AG09319 (cell line): ENCODE results near the gene BICDL1.
"Not testable (repeated sequence)": the region's sequence is repeated elsewhere in the genome, so short reads cannot be mapped to it uniquely, and the experiment has no call there.

ENCODE experiments used
- DNase-seq: peaks from one replicate; pipeline ENCODE4 v3.0.0-alpha.2; 2010; ENCODE audit warnings: low read depth; ENCODE audit errors: extremely low read depth
- TF ChIP-seq, protein P1 (sequence below): IDR thresholded peaks from 2 replicates; pipeline ENCODE4 v1.5.1; 2011; ENCODE audit warnings: low read depth, mild to moderate bottlenecking, inconsistent platforms, low read length, moderate library complexity

The BICDL1 gene

DNA sequence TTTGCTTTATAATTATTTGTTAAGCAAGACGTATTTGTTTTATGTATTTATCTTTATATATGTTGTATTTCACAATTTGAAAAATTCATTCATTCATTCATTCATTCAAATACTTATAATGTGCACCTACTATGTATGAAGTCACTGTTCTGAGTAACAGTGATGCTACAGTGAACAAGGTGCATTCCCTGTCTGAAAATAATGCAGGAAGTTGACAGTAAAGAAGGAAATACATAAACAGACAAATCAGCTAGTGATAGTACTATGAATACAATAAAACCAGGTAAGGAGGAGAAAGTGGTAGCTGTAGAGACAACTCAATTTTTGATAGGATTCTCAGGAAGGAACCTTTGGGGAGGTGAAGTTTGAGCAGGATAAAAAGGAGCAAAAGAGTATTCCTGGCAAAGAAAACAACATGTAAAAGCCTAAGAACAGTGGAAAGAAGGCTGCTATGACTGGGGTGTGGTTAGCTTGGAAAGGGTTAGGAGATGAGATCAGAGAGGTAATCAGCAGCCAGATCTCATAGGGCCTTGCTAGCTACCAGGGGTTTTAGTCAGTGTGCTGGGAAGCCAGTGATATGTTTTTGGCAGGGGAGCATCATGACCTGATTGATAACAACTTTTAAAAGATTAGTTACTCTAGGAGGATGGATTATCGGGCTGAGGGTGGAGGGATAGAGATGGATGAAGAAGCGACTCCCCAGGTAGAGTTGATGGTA, 17.4 kb downstream of the BICDL1 start:
- TF ChIP-seq, protein P1, sequence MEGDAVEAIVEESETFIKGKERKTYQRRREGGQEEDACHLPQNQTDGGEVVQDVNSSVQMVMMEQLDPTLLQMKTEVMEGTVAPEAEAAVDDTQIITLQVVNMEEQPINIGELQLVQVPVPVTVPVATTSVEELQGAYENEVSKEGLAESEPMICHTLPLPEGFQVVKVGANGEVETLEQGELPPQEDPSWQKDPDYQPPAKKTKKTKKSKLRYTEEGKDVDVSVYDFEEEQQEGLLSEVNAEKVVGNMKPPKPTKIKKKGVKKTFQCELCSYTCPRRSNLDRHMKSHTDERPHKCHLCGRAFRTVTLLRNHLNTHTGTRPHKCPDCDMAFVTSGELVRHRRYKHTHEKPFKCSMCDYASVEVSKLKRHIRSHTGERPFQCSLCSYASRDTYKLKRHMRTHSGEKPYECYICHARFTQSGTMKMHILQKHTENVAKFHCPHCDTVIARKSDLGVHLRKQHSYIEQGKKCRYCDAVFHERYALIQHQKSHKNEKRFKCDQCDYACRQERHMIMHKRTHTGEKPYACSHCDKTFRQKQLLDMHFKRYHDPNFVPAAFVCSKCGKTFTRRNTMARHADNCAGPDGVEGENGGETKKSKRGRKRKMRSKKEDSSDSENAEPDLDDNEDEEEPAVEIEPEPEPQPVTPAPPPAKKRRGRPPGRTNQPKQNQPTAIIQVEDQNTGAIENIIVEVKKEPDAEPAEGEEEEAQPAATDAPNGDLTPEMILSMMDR, result no peak
- no peak for DNase-seq

DNA sequence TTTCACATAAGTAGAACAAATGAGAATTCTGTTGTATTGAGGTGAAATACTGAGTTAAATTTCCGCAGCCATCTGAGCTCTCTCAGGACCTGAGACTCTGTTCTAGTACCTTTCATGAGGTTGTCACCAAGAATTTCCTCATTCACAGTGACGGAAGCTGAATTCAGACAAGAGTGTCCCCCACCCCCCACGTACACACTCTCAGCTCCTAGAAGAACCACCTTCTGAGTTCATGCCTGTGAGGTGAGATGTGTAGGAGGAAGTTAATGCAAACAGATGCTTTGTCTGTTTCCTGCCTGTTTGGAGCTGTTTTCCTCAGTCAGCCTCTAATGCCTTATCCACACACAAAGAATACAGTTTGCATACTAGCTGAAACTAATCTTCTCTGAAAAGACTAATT, 18.2 kb downstream of the BICDL1 start:
- no peak for DNase-seq

DNA sequence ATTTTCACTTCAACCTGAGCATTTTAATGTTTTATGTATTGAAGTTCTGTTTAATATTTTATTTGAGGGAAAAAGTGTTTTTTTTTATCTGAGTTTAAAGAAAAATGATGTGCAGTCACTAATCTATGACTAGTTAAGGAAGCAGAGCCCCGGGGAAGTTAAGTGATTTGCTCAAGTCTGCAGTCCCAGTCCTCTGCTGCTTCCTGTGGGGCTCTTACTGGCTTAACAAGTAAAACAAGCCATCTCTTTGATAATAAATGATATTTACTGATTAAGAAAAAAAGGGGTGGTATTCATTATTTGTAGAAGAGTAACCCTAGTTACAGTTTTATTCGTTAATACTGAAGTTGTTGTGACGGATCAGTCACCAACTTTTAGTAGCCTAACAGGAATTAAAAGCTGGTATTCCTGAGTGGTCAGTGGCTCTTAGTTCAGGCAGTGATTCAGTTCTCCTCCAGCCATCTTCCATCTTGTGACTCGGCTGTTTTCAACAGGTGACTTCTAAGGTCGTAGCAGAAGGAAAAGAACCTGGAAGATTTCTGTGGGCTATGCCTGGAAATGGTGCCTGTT, 21.7 kb downstream of the BICDL1 start:
- DNase-seq, result no peak
- TF ChIP-seq, protein P1, result no peak

More for the DNA sequence above, 18.2 kb downstream of the BICDL1 start:
- TF ChIP-seq, protein P1, result no peak

GRCh38 chr12:120012067-120012621, 23.1 kb downstream of the BICDL1 start:
- TF ChIP-seq, protein P1, result no peak
- no peak for DNase-seq

DNA sequence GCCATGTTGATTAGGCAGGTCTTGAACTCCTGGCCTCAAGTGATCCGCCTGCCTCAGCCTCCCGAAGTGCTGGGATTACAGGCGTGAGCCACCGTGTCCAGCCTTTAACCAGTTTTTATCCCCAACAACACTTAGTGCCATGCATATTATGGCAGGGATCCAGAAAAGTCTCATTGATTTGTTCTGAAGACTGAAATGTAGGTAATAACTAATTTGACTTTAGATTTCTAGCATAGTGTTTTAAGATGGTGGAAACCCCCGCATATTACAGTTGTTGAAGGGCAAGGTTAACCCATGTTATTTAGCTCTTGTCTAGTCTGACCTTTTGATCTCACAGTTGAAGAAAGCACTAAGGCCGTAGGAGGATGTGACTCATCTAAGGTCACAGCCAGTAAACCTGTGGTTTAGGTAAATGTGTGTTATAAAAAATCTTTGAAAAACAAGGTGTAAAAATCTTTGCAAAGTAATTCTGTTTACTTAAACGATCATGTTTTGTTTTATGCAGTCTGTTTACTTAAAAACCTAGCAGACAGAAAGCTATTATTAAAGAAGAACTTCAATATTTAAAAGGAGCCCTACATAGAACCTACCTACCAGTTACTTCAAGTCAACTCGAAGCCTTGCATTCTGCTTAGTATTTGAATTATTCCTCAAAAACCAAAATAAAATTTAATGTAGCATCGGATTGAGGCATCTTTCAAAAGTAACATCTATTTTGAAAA, 24.8 kb downstream of the BICDL1 start:
- no peak for DNase-seq
- TF ChIP-seq, protein P1, result no peak

DNA sequence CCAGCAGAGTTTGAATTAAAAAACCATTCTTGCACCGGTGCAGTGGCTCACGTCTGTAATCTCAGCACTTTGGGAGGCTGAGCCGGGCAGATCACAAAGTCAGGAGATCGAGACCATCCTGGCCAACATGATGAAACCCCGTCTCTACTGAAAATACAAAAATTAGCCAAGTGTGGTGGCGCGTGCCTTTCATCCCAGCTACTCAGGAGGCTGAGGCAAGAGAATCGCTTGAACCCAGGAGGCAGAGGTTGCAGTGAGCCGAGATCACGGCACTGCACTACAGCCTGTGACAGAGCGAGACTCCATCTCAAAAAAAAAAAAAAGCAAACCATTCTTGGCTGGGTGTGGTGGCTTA, 25.3 kb downstream of the BICDL1 start:
- not testable (repeated sequence) for DNase-seq

- no peak for DNase-seq
These were observed 26.3 kb downstream of the BICDL1 start for GRCh38 chr12:120015313-120015712.

DNA sequence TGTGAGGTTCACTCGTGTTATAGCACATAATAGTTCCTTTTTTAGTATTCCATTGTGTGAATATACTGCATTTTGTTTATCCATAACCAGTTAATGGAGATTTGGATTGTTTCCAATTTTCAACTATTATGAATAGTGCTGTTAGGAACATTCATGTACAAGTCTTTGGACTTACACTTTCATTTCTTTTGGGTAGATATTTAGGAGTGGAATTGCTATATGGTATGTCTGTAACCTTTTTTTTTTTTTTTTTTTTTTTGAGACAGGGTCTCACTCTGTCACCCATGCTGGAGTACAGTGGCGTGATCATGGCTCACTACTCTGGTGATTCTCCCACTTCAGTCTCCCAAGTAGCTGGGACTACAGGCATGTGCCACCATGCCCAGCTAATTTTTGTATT, 27.2 kb downstream of the BICDL1 start:
- not testable (repeated sequence) for DNase-seq

More at GRCh38 chr12:120015313-120015712, 26.3 kb downstream of the BICDL1 start:
- TF ChIP-seq, protein P1, result no peak
